Activated CD8-positive, alpha-beta memory T cell treated with anti-CD3 and anti-CD28 coated beads, Interleukin-2, amount 50 U/mL, for 1 hour (primary cell): ENCODE results near the gene SMTN.

Experiments used
- DNase-seq: peaks from one replicate; pipeline ENCODE4 v3.0.0-alpha.2; 2020; ENCODE audit errors: extremely low read depth

The SMTN gene

GRCh38 chr22:31153357-31153756 lies 72.2 kb downstream of the SMTN start:
- no peak for DNase-seq
